ENCODE measurements around the gene YBEY. TPM values are rescaled to one million over a fixed set of nuclear protein-coding genes. Genes with fewer than 3 reads are reported as not detected.
"Not testable (repeated sequence)": the region's sequence is repeated elsewhere in the genome, so short reads cannot be mapped to it uniquely, and the experiment has no call there.

The YBEY gene
- total RNA-seq, 1 donor from 2014 or later, result 13.7 TPM

GRCh38 chr21:46308431-46308830 is 22.3 kb downstream of the YBEY start:
- H3K4me3 Mint-ChIP-seq, result no peak overlapping the region
- H3K9me3 Mint-ChIP-seq, result no peaks in the 10 kb centered on the region
- ATAC-seq (ENCODE audit: low read depth) (no peak), DNase-seq (no peak)
- no peak overlapping the region for H3K27ac Mint-ChIP-seq
- POLR2A ChIA-PET, result no interaction called here
- CTCF ChIA-PET, result no interaction called here
- intact Hi-C loops (cut with micrococcal nuclease), result no loop called here
- no peaks in the 10 kb centered on the region for H3K27me3 Mint-ChIP-seq
- TF ChIP-seq CTCF (IDR thresholded peaks at IDR 0.05), result no peak
- H3K36me3 Mint-ChIP-seq (ENCODE audit: low read depth), result peaks cover 6% of the 10 kb centered on the region
- no peaks in the 10 kb centered on the region for H3K4me1 Mint-ChIP-seq

GRCh38 chr21:46310260-46310659 is 24.1 kb downstream of the YBEY start:
- H3K27ac Mint-ChIP-seq; H3K36me3 Mint-ChIP-seq (ENCODE audit: low read depth); DNase-seq; POLR2A ChIA-PET; CTCF ChIA-PET; H3K27me3 Mint-ChIP-seq; H3K4me3 Mint-ChIP-seq; H3K4me1 Mint-ChIP-seq; ATAC-seq (ENCODE audit: low read depth); intact Hi-C loops (cut with micrococcal nuclease); H3K9me3 Mint-ChIP-seq: not testable (repeated sequence)

GRCh38 chr21:46311568-46311967 is 25.4 kb downstream of the YBEY start:
- Mint-ChIP-seq H3K27ac (no peak overlapping the region), H3K4me3 (no peak overlapping the region), H3K36me3 (ENCODE audit: low read depth) (no peaks in the 10 kb centered on the region), H3K9me3 (no peaks in the 10 kb centered on the region), H3K4me1 (no peaks in the 10 kb centered on the region), H3K27me3 (no peaks in the 10 kb centered on the region)
- no peak for DNase-seq
- ATAC-seq (ENCODE audit: low read depth), result no peak
- POLR2A ChIA-PET, result no interaction called here
- intact Hi-C loops (cut with micrococcal nuclease), result no loop called here
- TF ChIP-seq CTCF (IDR thresholded peaks at IDR 0.05), result no peak
- CTCF ChIA-PET, result no interaction called here

GRCh38 chr21:46312949-46313348 is 26.8 kb downstream of the YBEY start:
- H3K27me3 Mint-ChIP-seq, result no peaks in the 10 kb centered on the region
- no peak overlapping the region for H3K27ac Mint-ChIP-seq
- no peaks in the 10 kb centered on the region for H3K9me3 Mint-ChIP-seq
- H3K36me3 Mint-ChIP-seq (ENCODE audit: low read depth), result no peaks in the 10 kb centered on the region
- CTCF ChIA-PET, result no interaction called here
- TF ChIP-seq CTCF (IDR thresholded peaks at IDR 0.05), result no peak
- H3K4me3 Mint-ChIP-seq, result no peak overlapping the region
- DNase-seq (no peak), ATAC-seq (ENCODE audit: low read depth) (no peak)
- intact Hi-C loops (cut with micrococcal nuclease), result no loop called here
- POLR2A ChIA-PET, result no interaction called here
- no peaks in the 10 kb centered on the region for H3K4me1 Mint-ChIP-seq

GRCh38 chr21:46314441-46315020 is 28.4 kb downstream of the YBEY start:
- Mint-ChIP-seq H3K27ac (no peak overlapping the region), H3K36me3 (ENCODE audit: low read depth) (no peaks in the 10 kb centered on the region), H3K4me3 (no peak overlapping the region), H3K9me3 (no peaks in the 10 kb centered on the region), H3K4me1 (no peaks in the 10 kb centered on the region), H3K27me3 (no peaks in the 10 kb centered on the region)
- ChIA-PET CTCF (no interaction called here), POLR2A (interaction anchor here (0.8 kb wide), 1 partner anchor 29 kb away, joined by 3 read pairs; the partner anchor contains the start of genes MCM3AP and YBEY)
- no peak for DNase-seq
- ATAC-seq (ENCODE audit: low read depth), result no peak
- TF ChIP-seq CTCF (IDR thresholded peaks at IDR 0.05), result no peak
- intact Hi-C loops (cut with micrococcal nuclease), result no loop called here
